Urinary bladder (tissue), 4 donors: ENCODE data around the gene YBEY. TPM values are rescaled to one million over a fixed set of nuclear protein-coding genes. Genes with fewer than 3 reads are reported as not detected.

Experiments used
- DNase-seq: peaks from one replicate; pipeline ENCODE4 v3.0.0-alpha.2; 2015; ENCODE audit errors: extremely low spot score
- H3K27ac ChIP-seq: one replicate; pipeline ENCODE4 v1.5.1; 2013; ENCODE audit warnings: low read depth, mild to moderate bottlenecking, moderate library complexity
- H3K36me3 ChIP-seq: one replicate; pipeline ENCODE4 v1.6.1; 2013; ENCODE audit warnings: mild to moderate bottlenecking, moderate library complexity; ENCODE audit not compliant: insufficient read depth
- H3K4me1 ChIP-seq: one replicate; pipeline ENCODE4 v1.6.1; 2013; ENCODE audit warnings: mild to moderate bottlenecking, moderate library complexity; ENCODE audit not compliant: insufficient read depth
- H3K4me3 ChIP-seq: one replicate; pipeline ENCODE4 v1.5.1; 2013; ENCODE audit warnings: low read depth, low read length
- WGBS: extraction: QIAGEN DNeasy Blood & Tissue Kit; methylation state at CpG from one replicate; pipeline ENCODE4 v1.1.7; 2013; 5-methylcytosine and 5-hydroxymethylcytosine counted together
- polyA plus RNA-seq: library from polyadenylated mRNA; stranded (reverse); fragments of 200-250 nt; gene quantifications from one replicate; pipeline ENCODE4 v1.2.3, GENCODE V29; 2013
- total RNA-seq: library from RNA; depleted of rRNA; stranded (reverse); fragments of >200 nt; gene quantifications from one replicate; pipeline ENCODE4 v1.2.3, GENCODE V29; 2014
- donor health status: healthy with polysubstance abuse.
- donor health status: healthy.

The YBEY gene
- total and polyA plus RNA-seq, 2 donors: 10.6 to 12.1 TPM

DNA sequence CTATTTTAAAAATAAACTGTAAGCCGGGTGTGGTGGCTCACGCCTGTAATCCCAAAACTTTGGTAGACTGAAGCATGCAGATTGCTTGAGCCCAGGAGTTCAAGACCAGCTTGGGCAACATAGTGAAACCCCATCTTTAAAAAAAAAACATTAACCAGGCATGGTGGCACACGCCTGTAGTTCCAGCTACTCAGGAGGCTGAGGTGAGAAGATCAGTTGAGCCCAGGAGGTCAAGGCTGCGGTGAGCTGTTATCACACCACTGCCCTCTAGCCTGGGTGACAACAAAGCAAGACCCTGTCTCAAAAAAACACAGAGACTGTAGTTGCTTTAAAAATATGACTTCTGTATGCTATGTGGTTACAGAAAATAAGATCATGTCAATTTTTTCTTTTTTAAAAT is 33.3 kb upstream of the YBEY start:
- Histone ChIP-seq H3K4me1 (no peaks in the 10 kb centered on the region), H3K36me3 (peaks cover 16% of the 10 kb centered on the region), H3K27ac (no peak overlapping the region), H3K4me3 (no peak overlapping the region)
- no peak for DNase-seq
- WGBS: 88% methylated on average over 4 of the region's 4 CpGs

DNA sequence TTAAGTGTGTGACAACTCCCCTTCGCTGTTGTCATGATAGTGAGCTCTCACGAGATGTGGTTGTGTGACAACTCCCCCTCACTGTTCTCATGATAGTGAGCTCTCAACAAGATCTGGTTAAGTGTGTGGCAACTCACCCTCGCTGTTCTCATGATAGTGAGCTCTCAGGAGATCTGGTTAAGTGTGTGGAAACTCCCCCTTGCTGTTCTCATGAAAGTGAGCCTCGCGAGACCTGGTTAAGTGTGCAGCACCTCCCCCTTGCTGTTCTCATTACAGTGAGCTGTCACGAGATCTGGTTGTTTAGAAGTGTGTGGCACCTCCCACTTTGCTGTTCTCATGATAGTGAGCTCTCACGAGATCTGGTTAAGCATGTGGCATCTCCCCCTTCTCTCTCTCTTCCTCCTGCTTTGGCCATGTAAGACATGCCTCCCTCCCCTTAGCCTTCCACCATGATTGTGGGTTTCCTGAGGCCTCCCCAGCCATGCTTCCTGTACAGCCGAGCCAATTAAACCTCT is 32.5 kb upstream of the YBEY start:
- Histone ChIP-seq H3K4me1 (no peaks in the 10 kb centered on the region), H3K4me3 (no peak overlapping the region), H3K27ac (no peak overlapping the region), H3K36me3 (peaks cover 16% of the 10 kb centered on the region)
- no peak for DNase-seq
- WGBS: 72% methylated on average over 8 of the region's 8 CpGs

DNA sequence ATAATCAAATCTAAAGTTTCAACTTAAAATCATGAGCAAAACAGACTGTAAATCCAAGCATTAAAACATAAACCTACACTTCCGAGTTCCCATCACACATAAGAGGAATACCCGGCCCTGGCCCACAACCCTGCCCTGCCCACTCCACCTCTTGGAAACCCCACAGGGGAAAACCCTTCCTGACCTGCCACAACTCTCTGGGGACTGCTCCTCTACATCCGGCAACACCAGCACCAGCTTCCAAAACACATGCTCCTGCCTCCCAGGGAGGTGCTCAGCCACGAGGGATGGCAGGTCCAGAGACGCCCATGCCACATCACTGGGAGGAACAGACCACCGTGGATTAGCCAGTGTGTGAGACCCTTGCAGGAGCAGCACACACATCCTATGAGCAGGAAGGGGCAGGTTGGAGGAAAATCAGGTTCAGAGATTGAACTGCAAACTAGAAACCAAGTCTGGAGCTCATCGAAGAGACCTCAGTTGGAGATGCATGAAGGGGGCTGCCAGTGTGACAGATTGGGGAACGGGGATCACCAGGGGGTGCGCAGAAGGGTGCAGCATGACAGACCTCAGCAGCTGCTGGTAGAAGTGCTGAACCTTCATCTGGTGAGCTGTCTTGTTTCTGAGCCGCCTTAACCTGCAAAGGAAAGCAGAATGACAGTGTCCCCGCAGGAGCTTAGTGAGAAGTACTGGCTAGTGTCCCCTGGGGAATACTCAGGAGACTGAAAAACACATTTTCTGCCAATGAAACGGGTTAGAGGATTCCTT is 31.8 kb upstream of the YBEY start:
- 80% methylated on average over 12 of the region's 12 CpGs for WGBS
- no peak overlapping the region for H3K4me3 ChIP-seq
- no peak for DNase-seq
- H3K4me1 ChIP-seq: no peaks in the 10 kb centered on the region
- no peak overlapping the region for H3K27ac ChIP-seq
- peaks cover 14% of the 10 kb centered on the region for H3K36me3 ChIP-seq

DNA sequence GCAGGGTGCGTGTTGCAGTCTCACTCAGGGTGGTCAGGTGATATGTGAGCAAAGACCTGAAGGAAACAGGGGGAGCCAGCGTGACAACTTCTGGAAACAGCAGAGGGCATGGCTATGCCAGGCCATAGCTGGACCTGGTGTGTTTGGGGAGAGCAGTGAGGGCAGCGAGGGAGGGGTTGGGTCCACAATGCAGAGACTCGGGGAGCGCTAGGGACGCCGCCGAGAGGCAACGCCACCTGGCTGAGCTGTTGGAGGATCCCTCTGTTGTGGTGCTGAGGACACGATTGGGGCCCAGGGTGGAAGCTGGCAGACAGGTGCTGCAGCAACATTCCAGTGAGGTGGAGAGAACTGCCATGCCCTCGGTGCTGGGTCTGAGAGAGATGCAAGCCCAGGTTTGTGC is 31.0 kb upstream of the YBEY start:
- no peak for DNase-seq
- Histone ChIP-seq H3K27ac (no peak overlapping the region), H3K36me3 (peaks cover 14% of the 10 kb centered on the region), H3K4me1 (no peaks in the 10 kb centered on the region), H3K4me3 (no peak overlapping the region)
- WGBS: 83% methylated on average over 11 of the region's 11 CpGs

DNA sequence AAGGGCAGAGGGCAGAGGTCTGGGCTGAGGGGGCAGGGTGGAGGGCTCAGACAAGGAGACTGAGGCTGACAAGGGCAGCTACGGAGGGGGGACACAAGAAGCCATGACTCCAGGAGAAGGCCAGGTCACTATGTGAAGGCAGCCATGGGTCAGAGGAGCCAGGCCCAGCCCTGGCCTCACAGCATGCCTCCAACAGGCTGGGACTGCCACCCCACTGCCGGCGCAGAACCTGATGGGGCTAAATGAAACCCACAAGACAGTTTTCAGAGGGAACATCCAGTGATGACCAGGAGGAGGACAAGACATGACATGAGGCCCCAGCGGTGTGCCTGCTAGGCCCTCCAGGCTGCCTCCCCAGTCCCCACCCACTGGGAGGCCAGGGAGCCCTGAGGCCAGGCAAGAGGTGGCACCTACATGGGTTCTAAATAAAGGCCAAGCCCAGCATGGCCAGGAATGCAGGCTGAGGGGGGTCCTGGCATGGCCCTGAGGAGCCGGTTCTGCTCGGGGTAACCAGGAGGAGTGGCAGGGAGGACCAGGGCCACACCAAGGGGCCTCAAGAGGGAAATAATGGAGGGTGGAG is 30.3 kb upstream of the YBEY start:
- Histone ChIP-seq H3K36me3 (peaks cover 16% of the 10 kb centered on the region), H3K4me1 (no peaks in the 10 kb centered on the region), H3K4me3 (no peak overlapping the region), H3K27ac (no peak overlapping the region)
- WGBS: 93% methylated on average over 6 of the region's 6 CpGs
- no peak for DNase-seq

DNA sequence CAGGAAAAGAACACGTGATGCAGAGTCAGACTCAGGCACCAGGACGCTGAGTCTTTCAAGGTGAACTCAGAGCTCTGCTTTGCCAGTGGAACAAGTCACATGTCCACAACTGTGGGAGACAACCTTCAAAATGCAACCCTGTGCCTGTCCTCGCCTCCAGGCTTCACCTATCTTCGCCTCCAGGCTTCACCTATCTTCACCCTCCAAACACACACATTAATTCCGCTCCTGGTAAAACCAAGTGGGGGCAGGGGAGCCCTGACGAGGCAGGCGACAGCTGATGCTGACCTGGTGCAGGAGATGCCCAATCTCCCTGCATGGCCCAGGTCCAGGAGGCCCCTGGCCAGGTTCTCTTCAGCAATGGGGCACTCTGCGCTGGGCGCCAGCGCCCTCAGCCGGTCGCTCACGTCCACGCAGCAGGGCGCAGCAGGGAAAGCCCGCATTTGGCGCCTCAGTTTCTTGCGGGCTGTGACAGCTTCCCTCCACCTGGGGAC is 29.6 kb upstream of the YBEY start:
- Histone ChIP-seq H3K4me3 (no peak overlapping the region), H3K4me1 (no peaks in the 10 kb centered on the region), H3K27ac (no peak overlapping the region), H3K36me3 (peaks cover 20% of the 10 kb centered on the region)
- no peak for DNase-seq
- 87% methylated on average over 18 of the region's 18 CpGs for WGBS

DNA sequence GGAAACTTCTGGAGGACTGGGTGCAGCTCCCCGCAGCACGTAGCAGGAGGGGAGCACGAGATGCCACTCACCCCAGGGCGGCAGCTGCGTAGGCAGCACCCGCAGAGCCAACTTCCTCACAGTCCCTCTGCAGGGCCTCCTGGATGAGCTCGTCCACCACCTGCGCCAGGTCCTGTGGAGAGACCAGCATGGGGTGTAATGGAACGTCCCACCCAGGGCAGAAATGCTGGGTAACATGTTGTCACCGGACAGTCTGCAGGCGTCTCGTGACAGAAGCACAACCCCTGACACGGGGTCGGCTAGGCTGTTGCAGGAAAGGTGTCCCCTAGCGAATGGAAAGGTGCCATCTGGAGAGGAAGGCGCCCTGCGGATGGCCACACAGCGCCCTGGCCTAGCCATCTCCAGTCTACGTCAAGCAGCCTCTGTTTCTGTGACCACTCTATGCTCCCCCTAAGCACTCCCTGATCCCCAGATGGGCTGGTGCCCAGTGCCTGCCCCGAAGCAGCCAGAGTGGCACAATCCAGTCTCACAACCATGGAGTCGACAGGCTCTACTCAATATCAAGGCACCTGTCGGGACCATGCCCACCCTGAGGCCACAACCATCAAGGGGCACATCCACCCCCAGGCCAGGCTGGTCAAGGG is 22.0 kb upstream of the YBEY start:
- Histone ChIP-seq H3K4me1 (no peaks in the 10 kb centered on the region), H3K4me3 (no peak overlapping the region), H3K27ac (no peak overlapping the region), H3K36me3 (peaks cover 14% of the 10 kb centered on the region)
- 92% methylated on average over 22 of the region's 22 CpGs for WGBS
- DNase-seq: no peak

DNA sequence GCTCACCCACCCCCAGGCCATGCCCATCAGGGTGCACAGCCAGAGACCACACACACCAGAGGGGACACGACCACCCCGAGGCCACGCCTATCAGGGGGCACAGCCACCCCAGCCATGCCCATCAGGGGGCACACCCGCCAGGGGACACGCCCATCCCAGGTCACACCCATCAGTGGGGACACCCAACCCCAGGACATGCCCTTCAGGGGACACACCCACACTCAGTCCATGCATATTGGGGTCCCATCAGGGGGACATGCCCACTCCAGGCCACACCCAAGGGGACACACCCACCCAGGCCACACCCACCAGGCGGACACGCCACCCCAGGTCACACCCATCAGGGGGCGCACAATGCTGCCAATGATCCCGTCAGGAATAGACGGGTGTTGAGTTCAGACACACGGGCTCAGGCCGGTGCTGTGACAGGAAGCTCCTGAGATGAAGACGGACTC is 21.4 kb upstream of the YBEY start:
- DNase-seq: no peak
- H3K4me1 ChIP-seq: no peaks in the 10 kb centered on the region
- H3K4me3 ChIP-seq: no peak overlapping the region
- 89% methylated on average over 13 of the region's 13 CpGs for WGBS
- no peak overlapping the region for H3K27ac ChIP-seq
- peaks cover 14% of the 10 kb centered on the region for H3K36me3 ChIP-seq

DNA sequence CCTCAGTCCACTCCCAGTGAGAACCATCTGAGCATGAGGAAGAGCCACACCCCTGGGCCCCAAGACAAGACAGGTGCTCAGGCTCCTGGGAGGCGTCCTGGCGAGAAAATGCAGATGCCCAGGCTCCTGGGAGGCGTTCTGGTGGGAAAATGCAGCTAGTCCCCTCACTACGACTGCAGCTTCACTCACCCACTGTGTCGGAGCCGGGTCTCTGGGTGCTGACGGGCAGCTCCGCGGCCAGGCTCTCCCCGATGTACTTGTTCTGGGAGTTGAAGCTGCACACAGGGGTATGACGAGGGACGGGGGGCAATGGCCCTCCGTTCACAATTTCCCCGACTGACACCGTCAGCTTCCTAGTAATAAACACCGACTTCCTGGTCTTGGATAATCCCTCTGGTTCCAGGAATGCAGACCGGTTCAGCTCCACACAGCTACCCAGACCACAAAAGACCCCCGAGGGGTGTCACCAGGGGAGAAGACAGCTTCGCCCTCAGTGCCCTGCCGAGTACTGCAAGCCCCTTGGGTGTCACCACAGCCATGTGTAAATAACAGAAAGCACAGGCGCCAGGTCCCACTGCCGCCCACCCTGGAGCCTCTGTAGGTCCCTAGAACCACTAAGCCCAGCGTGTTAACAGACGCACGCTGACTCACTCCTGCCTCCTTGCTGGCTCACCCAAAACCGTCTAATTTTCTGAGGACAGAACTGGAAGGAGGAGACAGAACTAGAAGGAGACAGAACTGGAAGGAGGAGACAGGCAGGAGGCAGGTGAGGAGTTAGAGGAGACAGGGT is 20.2 kb upstream of the YBEY start:
- no peak for DNase-seq
- H3K4me3 ChIP-seq: no peak overlapping the region
- WGBS: 83% methylated on average over 26 of the region's 26 CpGs
- no peaks in the 10 kb centered on the region for H3K4me1 ChIP-seq
- H3K27ac ChIP-seq: no peak overlapping the region
- H3K36me3 ChIP-seq: peaks cover 12% of the 10 kb centered on the region

DNA sequence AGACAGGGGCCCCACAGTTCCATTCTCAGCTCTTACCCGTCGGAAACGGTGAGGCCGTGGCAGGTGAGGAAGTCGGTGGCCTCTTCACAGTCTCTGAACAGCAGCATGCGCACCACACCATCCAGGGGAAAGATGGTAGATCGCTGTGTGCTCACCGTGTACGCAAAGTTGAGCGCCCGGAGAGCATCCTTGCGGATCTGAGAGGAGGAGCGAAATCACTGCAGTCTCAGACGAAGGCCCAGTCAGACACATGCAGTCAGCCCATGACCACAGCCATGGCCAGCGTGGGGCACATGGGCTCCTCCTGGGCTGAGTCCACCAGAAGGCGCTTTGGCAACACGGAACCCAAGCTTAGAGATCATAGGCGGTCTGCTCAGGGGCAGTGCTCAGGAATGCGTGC is 19.2 kb upstream of the YBEY start:
- no peak overlapping the region for H3K27ac ChIP-seq
- no peaks in the 10 kb centered on the region for H3K4me1 ChIP-seq
- 96% methylated on average over 19 of the region's 19 CpGs for WGBS
- peaks cover 9% of the 10 kb centered on the region for H3K36me3 ChIP-seq
- no peak overlapping the region for H3K4me3 ChIP-seq
- no peak for DNase-seq

DNA sequence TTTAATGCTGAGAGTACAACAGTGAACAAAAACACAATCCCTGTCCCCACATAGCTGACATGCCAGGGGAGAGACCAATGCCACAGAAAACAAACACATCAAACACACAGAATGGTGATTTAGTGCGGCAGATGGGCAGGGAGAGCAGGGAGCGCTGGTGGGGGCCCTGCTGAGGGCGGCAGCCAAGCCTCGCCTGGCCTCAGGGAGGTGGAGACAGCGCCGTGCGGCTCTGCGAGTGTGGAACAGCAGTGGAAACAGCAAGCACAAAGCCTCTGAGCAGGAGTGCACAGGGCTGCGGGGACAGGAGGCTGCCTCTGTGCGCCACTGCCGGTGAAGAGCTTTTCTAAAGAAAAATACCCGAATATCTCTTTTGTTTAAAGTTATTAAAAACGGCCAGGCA is 17.8 kb upstream of the YBEY start:
- DNase-seq: no peak
- Histone ChIP-seq H3K4me3 (no peak overlapping the region), H3K36me3 (peaks cover 9% of the 10 kb centered on the region), H3K4me1 (no peaks in the 10 kb centered on the region), H3K27ac (no peak overlapping the region)
- 94% methylated on average over 13 of the region's 13 CpGs for WGBS

DNA sequence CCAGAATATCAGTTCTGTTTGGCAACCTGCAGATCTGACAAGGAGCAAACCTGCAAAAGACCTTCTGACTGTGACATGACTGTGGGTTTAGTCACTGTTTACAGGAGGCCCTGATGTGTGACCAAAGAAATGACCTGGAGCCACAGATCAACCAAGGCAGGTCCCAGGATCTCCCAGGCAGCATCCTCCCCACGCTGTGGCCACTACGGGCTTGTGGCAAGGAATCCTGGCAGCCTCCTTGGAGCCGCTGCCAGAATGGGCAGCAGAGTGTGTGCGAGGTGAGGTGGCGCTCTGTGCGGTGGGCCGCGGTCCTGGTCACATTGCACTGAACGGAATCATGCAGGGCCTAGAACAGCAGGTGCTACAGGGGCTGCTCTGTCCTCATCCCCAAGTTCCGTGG is 16.7 kb upstream of the YBEY start:
- Histone ChIP-seq H3K27ac (no peak overlapping the region), H3K4me1 (no peaks in the 10 kb centered on the region), H3K36me3 (peaks cover 9% of the 10 kb centered on the region), H3K4me3 (no peak overlapping the region)
- 95% methylated on average over 10 of the region's 10 CpGs for WGBS
- DNase-seq: no peak

DNA sequence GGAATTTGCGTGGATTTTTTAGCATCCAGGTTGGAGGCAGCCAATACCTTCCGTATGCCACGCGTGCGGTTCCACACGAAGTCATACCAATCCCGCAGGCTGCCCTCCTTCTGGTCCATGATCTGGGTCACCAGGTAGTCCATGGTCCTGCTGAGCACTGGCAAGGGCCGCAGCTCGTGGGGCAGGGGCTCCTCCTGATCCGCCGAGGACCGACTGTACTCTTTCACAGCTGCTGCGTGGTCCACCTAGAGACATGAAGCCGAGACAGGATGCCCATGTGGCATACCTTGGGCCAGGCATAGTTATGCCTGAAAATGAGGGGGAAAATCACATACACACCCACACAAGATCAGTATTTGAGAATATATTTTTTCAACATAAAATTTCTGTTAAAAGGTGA is 12.8 kb upstream of the YBEY start:
- Histone ChIP-seq H3K36me3 (peaks cover 3% of the 10 kb centered on the region), H3K4me3 (no peak overlapping the region), H3K27ac (no peak overlapping the region), H3K4me1 (no peaks in the 10 kb centered on the region)
- DNase-seq: no peak
- 96% methylated on average over 14 of the region's 14 CpGs for WGBS
